Muscle layer of duodenum (tissue), 2 donors: Measurements from ENCODE around the gene AHDC1.
"Not testable (repeated sequence)": the region's sequence is repeated elsewhere in the genome, so short reads cannot be mapped to it uniquely, and the experiment has no call there.

ENCODE experiments used
- H3K27ac ChIP-seq: one replicate; pipeline ENCODE4 v1.7.0; 2013; ENCODE audit warnings: mild to moderate bottlenecking, low read length
- H3K27me3 ChIP-seq: one replicate; pipeline ENCODE4 v1.7.0; 2013; ENCODE audit warnings: low read depth, mild to moderate bottlenecking, control low read depth, low read length
- H3K36me3 ChIP-seq, 2 donors: one replicate each; pipeline ENCODE4 v1.7.0; 2013; ENCODE audit warnings: low read length in 2 of 2, control low read depth in 1 of 2, mild to moderate bottlenecking in 1 of 2; ENCODE audit not compliant: insufficient read depth in 2 of 2, control insufficient read depth in 1 of 2
- H3K4me1 ChIP-seq, 2 donors: one replicate each; pipeline ENCODE4 v1.7.0; 2013; ENCODE audit warnings: low read length in 2 of 2, mild to moderate bottlenecking in 2 of 2, control low read depth in 1 of 2, moderate library complexity in 1 of 2; ENCODE audit not compliant: insufficient read depth in 2 of 2, control insufficient read depth in 1 of 2
- H3K4me3 ChIP-seq, 2 donors: one replicate each; pipeline ENCODE4 v1.7.0; 2013; ENCODE audit warnings: low read length in 2 of 2, low read depth in 1 of 2, mild to moderate bottlenecking in 1 of 2
- H3K9me3 ChIP-seq, 2 donors: one replicate each; pipeline ENCODE4 v1.7.0; 2013; ENCODE audit warnings: low read length in 2 of 2, control low read depth in 1 of 2, mild to moderate bottlenecking in 1 of 2; ENCODE audit not compliant: control insufficient read depth in 1 of 2
- donor health status: healthy.

AHDC1 gene

GRCh38 chr1:27504588-27505419 is 99.1 kb downstream of the AHDC1 start:
- Histone ChIP-seq H3K4me1 (peaks cover 19 to 23% of the 10 kb centered on the region in 2 donors), H3K27ac (peak overlapping the region; percentile 74), H3K4me3 (peak overlapping the region in 1 of 2 donors; percentile 44), H3K36me3 (no peaks in the 10 kb centered on the region), H3K27me3 (no peaks in the 10 kb centered on the region), H3K9me3 (no peaks in the 10 kb centered on the region)

- Histone ChIP-seq H3K9me3 (no peaks in the 10 kb centered on the region), H3K27me3 (no peaks in the 10 kb centered on the region), H3K4me3 (no peak overlapping the region), H3K27ac (peak overlapping the region; percentile 30), H3K36me3 (no peaks in the 10 kb centered on the region), H3K4me1 (peaks cover 16 to 19% of the 10 kb centered on the region in 2 donors)
These were observed 99.9 kb downstream of the AHDC1 start for GRCh38 chr1:27503844-27504587.

- Histone ChIP-seq H3K27ac (no peak overlapping the region), H3K4me3 (no peak overlapping the region), H3K4me1 (peaks cover 15 to 19% of the 10 kb centered on the region in 2 donors), H3K27me3 (no peaks in the 10 kb centered on the region), H3K36me3 (no peaks in the 10 kb centered on the region), H3K9me3 (no peaks in the 10 kb centered on the region)
These were observed 100.9 kb downstream of the AHDC1 start for GRCh38 chr1:27503033-27503432.

GRCh38 chr1:27501159-27501558 is 102.8 kb downstream of the AHDC1 start:
- H3K4me1 ChIP-seq, result peaks cover 15 to 25% of the 10 kb centered on the region in 2 donors
- H3K9me3 ChIP-seq, H3K36me3 ChIP-seq, H3K27ac ChIP-seq, H3K27me3 ChIP-seq, H3K4me3 ChIP-seq: not testable (repeated sequence)

DNA sequence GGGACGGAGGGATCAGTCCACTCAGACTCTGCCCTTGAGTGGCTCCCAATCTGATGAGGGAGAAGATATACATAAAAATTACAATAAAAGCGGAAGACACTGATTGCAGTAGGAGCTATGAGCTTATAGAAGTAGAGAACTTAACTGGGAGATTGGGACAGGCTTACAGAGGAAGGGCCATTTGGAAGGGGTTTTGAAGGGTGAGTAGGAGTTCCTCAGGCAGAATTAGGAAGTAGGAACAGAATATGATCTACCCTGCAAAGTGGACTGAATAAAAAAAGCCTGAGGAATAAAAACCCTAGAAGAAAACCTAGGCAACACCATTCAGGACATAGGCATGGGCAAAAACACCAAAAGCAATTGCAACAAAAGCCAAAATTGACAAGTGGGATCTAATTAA is 104.8 kb downstream of the AHDC1 start:
- Histone ChIP-seq H3K36me3 (no peaks in the 10 kb centered on the region), H3K27me3 (no peaks in the 10 kb centered on the region), H3K27ac (no peak overlapping the region), H3K9me3 (no peaks in the 10 kb centered on the region), H3K4me3 (no peak overlapping the region), H3K4me1 (peaks cover 5 to 13% of the 10 kb centered on the region in 2 donors)

GRCh38 chr1:27496604-27497155 is 107.3 kb downstream of the AHDC1 start:
- H3K27ac ChIP-seq, result no peak overlapping the region
- no peaks in the 10 kb centered on the region for H3K27me3 ChIP-seq
- peak overlapping the region; percentile 21 to 25 for H3K4me3 ChIP-seq

DNA sequence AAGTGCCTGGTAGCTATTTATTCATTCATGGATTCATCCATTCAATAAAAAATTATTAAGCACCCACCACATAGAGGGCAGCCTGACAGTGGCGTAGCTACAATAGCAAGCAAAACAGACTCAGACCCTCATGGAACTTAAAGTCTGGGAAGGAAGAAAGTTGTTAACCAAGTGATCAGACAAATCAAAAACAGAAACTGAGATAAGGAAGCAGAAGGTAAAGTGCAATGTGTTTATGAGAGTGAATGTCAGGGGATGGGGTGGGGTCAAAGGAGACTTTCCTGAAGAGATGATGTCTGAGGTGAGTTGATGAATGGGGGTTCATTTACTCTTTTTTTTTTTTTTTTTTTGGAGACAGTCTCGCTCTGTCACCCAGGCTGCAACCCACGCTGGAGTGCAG is 111.1 kb downstream of the AHDC1 start:
- H3K4me3 ChIP-seq, result no peak overlapping the region
- H3K36me3 ChIP-seq, result no peaks in the 10 kb centered on the region
- H3K4me1 ChIP-seq, result peaks cover 23 to 41% of the 10 kb centered on the region in 2 donors
- H3K27me3 ChIP-seq, result no peaks in the 10 kb centered on the region
- no peaks in the 10 kb centered on the region for H3K9me3 ChIP-seq
- peak overlapping the region; percentile 83 for H3K27ac ChIP-seq

More at GRCh38 chr1:27496604-27497155, 107.3 kb downstream of the AHDC1 start:
- H3K9me3 ChIP-seq, result no peaks in the 10 kb centered on the region
- H3K4me1 ChIP-seq, result peaks cover 12 to 18% of the 10 kb centered on the region in 2 donors
- H3K36me3 ChIP-seq, result no peaks in the 10 kb centered on the region

- no peaks in the 10 kb centered on the region for H3K36me3 ChIP-seq
- peak overlapping the region; percentile 7 to 27 for H3K4me3 ChIP-seq
- H3K4me1 ChIP-seq, result peaks cover 24 to 42% of the 10 kb centered on the region in 2 donors
- H3K27me3 ChIP-seq, result no peaks in the 10 kb centered on the region
- no peaks in the 10 kb centered on the region for H3K9me3 ChIP-seq
- H3K27ac ChIP-seq, result peak overlapping the region; percentile 83
These were observed 111.9 kb downstream of the AHDC1 start for GRCh38 chr1:27491748-27492700.

- H3K36me3 ChIP-seq, result no peaks in the 10 kb centered on the region
- peak within 1 kb of the TSS; percentile 96 to 97 for H3K4me3 ChIP-seq
- peak within 1 kb of the TSS; percentile 98 for H3K27ac ChIP-seq
- peaks cover 24 to 41% of the 10 kb centered on the region in 2 donors for H3K4me1 ChIP-seq
- no peaks in the 10 kb centered on the region for H3K27me3 ChIP-seq
- no peaks in the 10 kb centered on the region for H3K9me3 ChIP-seq
These were observed 113.8 kb downstream of the AHDC1 start, which contains the start of gene WASF2 for GRCh38 chr1:27489973-27490741. Gene WASF2, minus strand, starts transcription at chr1:27490167. Its CDS starts 61,277 bp downstream, at chr1:27428890.

GRCh38 chr1:27489501-27489972 is 114.4 kb downstream of the AHDC1 start:
- H3K27me3 ChIP-seq, result no peaks in the 10 kb centered on the region
- peak overlapping the region; percentile 96 to 97 for H3K4me3 ChIP-seq
- peaks cover 24 to 41% of the 10 kb centered on the region in 2 donors for H3K4me1 ChIP-seq
- no peaks in the 10 kb centered on the region for H3K36me3 ChIP-seq
- H3K27ac ChIP-seq, result peak overlapping the region; percentile 98
- no peaks in the 10 kb centered on the region for H3K9me3 ChIP-seq
